IgD-negative memory B cell (primary cell): ENCODE data around the gene MYL9. TPM values are rescaled to one million over a fixed set of nuclear protein-coding genes. Genes with fewer than 3 reads are reported as not detected.
"Not testable (repeated sequence)": the region's sequence is repeated elsewhere in the genome, so short reads cannot be mapped to it uniquely, and the experiment has no call there.

Experiments used
- H3K27ac Mint-ChIP-seq, 3 donors: one replicate each; pipeline ENCODE4 v1.8.0; 2020 to 2022; ENCODE audit warnings: mild to moderate bottlenecking in 3 of 3, mixed read lengths in 3 of 3, moderate library complexity in 1 of 3
- H3K27me3 Mint-ChIP-seq: one replicate; pipeline ENCODE4 v1.8.0; 2021; ENCODE audit warnings: mixed read lengths
- H3K36me3 Mint-ChIP-seq: one replicate; pipeline ENCODE4 v1.8.0; 2020; ENCODE audit warnings: mild to moderate bottlenecking, mixed read lengths
- H3K4me1 Mint-ChIP-seq, 3 donors: one replicate each; pipeline ENCODE4 v1.8.0; 2020 to 2022; ENCODE audit warnings: mixed read lengths in 3 of 3, mild to moderate bottlenecking in 1 of 3
- H3K4me3 Mint-ChIP-seq, 4 donors: one replicate each; pipeline ENCODE4 v1.8.0; 2020 to 2022; ENCODE audit warnings: mild to moderate bottlenecking in 4 of 4, mixed read lengths in 4 of 4, moderate library complexity in 3 of 4
- H3K9me3 Mint-ChIP-seq, 3 donors: one replicate each; pipeline ENCODE4 v1.8.0; 2020 to 2021; ENCODE audit warnings: mixed read lengths in 3 of 3, mild to moderate bottlenecking in 1 of 3
- polyA plus RNA-seq: library from polyadenylated mRNA; unstranded; fragments of 300-500 nt; fragmentation: Illumina TruSeq; gene quantifications from one replicate; pipeline ENCODE4 v1.2.3, GENCODE V29; 2021

MYL9 gene
- polyA plus RNA-seq, 1 donor from 2014 or later, result 2.9 TPM

GRCh38 chr20:36519012-36519719 is 22.2 kb upstream of the MYL9 start:
- Mint-ChIP-seq H3K27me3 (no peaks in the 10 kb centered on the region), H3K9me3 (no peaks in the 10 kb centered on the region), H3K36me3 (peaks cover 4% of the 10 kb centered on the region), H3K4me3 (no peak overlapping the region), H3K27ac (peak overlapping the region in 1 of 3 donors; percentile 31), H3K4me1 (peaks cover 4 to 6% (median 4%) of the 10 kb centered on the region in 3 donors)

GRCh38 chr20:36519944-36520343 is 21.4 kb upstream of the MYL9 start:
- no peaks in the 10 kb centered on the region for H3K27me3 Mint-ChIP-seq
- H3K27ac Mint-ChIP-seq, result peak overlapping the region in 1 of 3 donors; percentile 31
- H3K9me3 Mint-ChIP-seq, result no peaks in the 10 kb centered on the region
- H3K4me3 Mint-ChIP-seq, result no peak overlapping the region
- H3K36me3 Mint-ChIP-seq, result peaks cover 4% of the 10 kb centered on the region
- H3K4me1 Mint-ChIP-seq, result peaks cover 4 to 6% (median 4%) of the 10 kb centered on the region in 3 donors

GRCh38 chr20:36521526-36521925 is 19.8 kb upstream of the MYL9 start:
- peaks cover 4 to 6% (median 4%) of the 10 kb centered on the region in 3 donors for H3K4me1 Mint-ChIP-seq
- H3K4me3 Mint-ChIP-seq, result no peak overlapping the region
- H3K36me3 Mint-ChIP-seq, result no peaks in the 10 kb centered on the region
- no peaks in the 10 kb centered on the region for H3K9me3 Mint-ChIP-seq
- H3K27ac Mint-ChIP-seq, result peak overlapping the region in 1 of 3 donors; percentile 47
- H3K27me3 Mint-ChIP-seq, result no peaks in the 10 kb centered on the region

GRCh38 chr20:36522412-36522811 is 18.9 kb upstream of the MYL9 start:
- H3K9me3 Mint-ChIP-seq, H3K4me3 Mint-ChIP-seq, H3K27me3 Mint-ChIP-seq, H3K27ac Mint-ChIP-seq, H3K36me3 Mint-ChIP-seq, H3K4me1 Mint-ChIP-seq: not testable (repeated sequence)

GRCh38 chr20:36523341-36523740 is 18.0 kb upstream of the MYL9 start:
- Mint-ChIP-seq H3K4me1 (peaks cover 4 to 6% (median 4%) of the 10 kb centered on the region in 3 donors), H3K27ac (no peak overlapping the region), H3K27me3 (no peaks in the 10 kb centered on the region), H3K9me3 (no peaks in the 10 kb centered on the region), H3K36me3 (no peaks in the 10 kb centered on the region), H3K4me3 (no peak overlapping the region)

- Mint-ChIP-seq H3K27me3 (no peaks in the 10 kb centered on the region), H3K27ac (no peak overlapping the region), H3K9me3 (no peaks in the 10 kb centered on the region), H3K4me3 (no peak overlapping the region), H3K36me3 (no peaks in the 10 kb centered on the region), H3K4me1 (peaks cover 0 to 4% (median 0%) of the 10 kb centered on the region in 3 donors)
These were observed 15.5 kb upstream of the MYL9 start for GRCh38 chr20:36525620-36526365.

GRCh38 chr20:36526521-36527011 is 14.8 kb upstream of the MYL9 start:
- H3K9me3 Mint-ChIP-seq, result no peaks in the 10 kb centered on the region
- H3K4me3 Mint-ChIP-seq, result no peak overlapping the region
- H3K27ac Mint-ChIP-seq, result no peak overlapping the region
- no peaks in the 10 kb centered on the region for H3K27me3 Mint-ChIP-seq
- H3K36me3 Mint-ChIP-seq, result no peaks in the 10 kb centered on the region
- peaks cover 0 to 4% (median 0%) of the 10 kb centered on the region in 3 donors for H3K4me1 Mint-ChIP-seq

- H3K27ac Mint-ChIP-seq, result no peak overlapping the region
- no peak overlapping the region for H3K4me3 Mint-ChIP-seq
- no peaks in the 10 kb centered on the region for H3K4me1 Mint-ChIP-seq
- no peaks in the 10 kb centered on the region for H3K27me3 Mint-ChIP-seq
- H3K36me3 Mint-ChIP-seq, result no peaks in the 10 kb centered on the region
- no peaks in the 10 kb centered on the region for H3K9me3 Mint-ChIP-seq
These were observed 13.8 kb upstream of the MYL9 start for GRCh38 chr20:36527331-36528125.

- Mint-ChIP-seq H3K27ac (no peak overlapping the region), H3K9me3 (no peaks in the 10 kb centered on the region), H3K36me3 (no peaks in the 10 kb centered on the region), H3K4me3 (no peak overlapping the region), H3K4me1 (peaks cover 0 to 2% (median 0%) of the 10 kb centered on the region in 3 donors), H3K27me3 (no peaks in the 10 kb centered on the region)
These were observed 13.0 kb upstream of the MYL9 start for GRCh38 chr20:36528176-36528874.

- H3K27ac Mint-ChIP-seq, result no peak overlapping the region
- no peaks in the 10 kb centered on the region for H3K9me3 Mint-ChIP-seq
- H3K27me3 Mint-ChIP-seq, result no peaks in the 10 kb centered on the region
- H3K36me3 Mint-ChIP-seq, result no peaks in the 10 kb centered on the region
- H3K4me3 Mint-ChIP-seq, result no peak overlapping the region
- peaks cover 0 to 2% (median 0%) of the 10 kb centered on the region in 3 donors for H3K4me1 Mint-ChIP-seq
These were observed 12.4 kb upstream of the MYL9 start for GRCh38 chr20:36528875-36529417.

- Mint-ChIP-seq H3K4me1 (peaks cover 0 to 3% (median 2%) of the 10 kb centered on the region in 3 donors), H3K36me3 (no peaks in the 10 kb centered on the region), H3K27me3 (no peaks in the 10 kb centered on the region), H3K9me3 (no peaks in the 10 kb centered on the region), H3K27ac (no peak overlapping the region), H3K4me3 (no peak overlapping the region)
These were observed 8.9 kb upstream of the MYL9 start for GRCh38 chr20:36532388-36532787.

- no peaks in the 10 kb centered on the region for H3K9me3 Mint-ChIP-seq
- H3K4me1 Mint-ChIP-seq, result peaks cover 0 to 3% (median 2%) of the 10 kb centered on the region in 3 donors
- no peak overlapping the region for H3K4me3 Mint-ChIP-seq
- no peaks in the 10 kb centered on the region for H3K36me3 Mint-ChIP-seq
- H3K27me3 Mint-ChIP-seq, result no peaks in the 10 kb centered on the region
- no peak overlapping the region for H3K27ac Mint-ChIP-seq
These were observed 8.5 kb upstream of the MYL9 start for GRCh38 chr20:36532822-36533221.

GRCh38 chr20:36538026-36538722 is 3.1 kb upstream of the MYL9 start:
- Mint-ChIP-seq H3K27ac (peak overlapping the region in 1 of 3 donors; percentile 78), H3K36me3 (no peaks in the 10 kb centered on the region), H3K4me1 (peaks cover 0 to 3% (median 0%) of the 10 kb centered on the region in 3 donors), H3K4me3 (no peak overlapping the region), H3K27me3 (no peaks in the 10 kb centered on the region), H3K9me3 (no peaks in the 10 kb centered on the region)
